Lung (tissue), 12 donors: ENCODE measurements around the gene STK33. TPM values are rescaled to one million over a fixed set of nuclear protein-coding genes. Genes with fewer than 3 reads are reported as not detected.

ENCODE experiments used
- ATAC-seq: fragments of 200-7000 bp; cut with Tn5 transposase; one replicate; pipeline ENCODE4 v1.9.1; 2020; ENCODE audit warnings: moderate number of reproducible peaks; ENCODE audit not compliant: insufficient read depth, low FRiP score
- DNase-seq, 3 donors: peaks; one replicate each; pipeline ENCODE4 v3.0.0-alpha.2; 2013 to 2017
- H3K27ac ChIP-seq, 2 donors: one replicate each; pipeline ENCODE4 v1.5.1; 2013; ENCODE audit warnings: mild to moderate bottlenecking in 2 of 2, moderate library complexity in 2 of 2, control low read depth in 1 of 2, inconsistent platforms in 1 of 2, low read depth in 1 of 2, low read length in 1 of 2
- H3K27me3 ChIP-seq, 3 donors: one replicate each; pipeline ENCODE4 v1.5.1; 2013; ENCODE audit warnings: low read length in 2 of 3; ENCODE audit not compliant: control insufficient read depth in 3 of 3, insufficient read depth in 3 of 3
- H3K36me3 ChIP-seq, 4 donors: one replicate each; pipeline ENCODE4 v1.5.1; 2013; ENCODE audit warnings: low read length in 4 of 4, mild to moderate bottlenecking in 1 of 4, moderate library complexity in 1 of 4; ENCODE audit not compliant: control insufficient read depth in 4 of 4, insufficient read depth in 4 of 4
- H3K4me1 ChIP-seq, 5 donors: one replicate each; pipeline ENCODE4 v1.5.1; 2013; ENCODE audit warnings: low read length in 5 of 5, mild to moderate bottlenecking in 2 of 5, moderate library complexity in 1 of 5; ENCODE audit not compliant: control insufficient read depth in 5 of 5, insufficient read depth in 5 of 5
- H3K4me3 ChIP-seq: one replicate; pipeline ENCODE4 v1.5.1; 2013; ENCODE audit warnings: mild to moderate bottlenecking, control low read depth, moderate library complexity
- H3K9ac ChIP-seq, 2 donors: one replicate each; pipeline ENCODE4 v1.5.1; 2013; ENCODE audit warnings: low read length in 2 of 2, control low read depth in 1 of 2; ENCODE audit not compliant: insufficient read depth in 1 of 2
- H3K9me3 ChIP-seq, 4 donors: one replicate each; pipeline ENCODE4 v1.5.1; 2013; ENCODE audit warnings: low read length in 3 of 4, mild to moderate bottlenecking in 1 of 4, moderate library complexity in 1 of 4; ENCODE audit not compliant: control insufficient read depth in 4 of 4, insufficient read depth in 3 of 4
- CTCF ChIP-seq: IDR thresholded peaks from 2 replicates; pipeline ENCODE4 v1.5.1; 2012; ENCODE audit warnings: mild to moderate bottlenecking; ENCODE audit errors: control extremely low read depth, extremely low read depth
- WGBS, 2 donors: extraction: QIAGEN DNeasy Blood & Tissue Kit; methylation state at CpG; one replicate each; pipeline ENCODE4 v1.1.7; 2013; 5-methylcytosine and 5-hydroxymethylcytosine counted together
- polyA plus RNA-seq, 2 donors: library from polyadenylated mRNA; stranded (reverse); fragments of 200-250 nt; gene quantifications; one replicate each; pipeline ENCODE4 v1.2.1, GENCODE V29; 2013
- total RNA-seq, 2 donors: library from RNA; depleted of rRNA in 1 of 2; stranded (reverse); fragments of >200 nt in 1 of 2; gene quantifications; one replicate each; pipeline ENCODE4 v1.2.1, GENCODE V29; 2014 to 2021
- donor health status: control.
- donor health status: control.
- donor health status: Bipolar disorder and iron deficiency.
- donor health status: healthy.
- donor health status: DM: yes; HTN: yes; CAD: no.

The STK33 gene
- total and polyA plus RNA-seq, 4 donors = 9.5 to 36.5 (median 20.4) TPM

- no peak overlapping the region for H3K9ac ChIP-seq
- no peak overlapping the region for H3K4me3 ChIP-seq
- H3K27me3 ChIP-seq = no peaks in the 10 kb centered on the region
- H3K27ac ChIP-seq = no peak overlapping the region
- ATAC-seq (no peak), DNase-seq (no peak)
- H3K9me3 ChIP-seq = no peaks in the 10 kb centered on the region
- WGBS, 2 donors = 18 to 26% methylated on average over 3 of the region's 3 CpGs
- no peaks in the 10 kb centered on the region for H3K36me3 ChIP-seq
- TF ChIP-seq CTCF = no peak
- no peaks in the 10 kb centered on the region for H3K4me1 ChIP-seq
Observed at GRCh38 chr11:8375460-8375859, 218.6 kb downstream of the STK33 start.

- DNase-seq (no peak), ATAC-seq (no peak)
- Histone ChIP-seq H3K9me3 (no peaks in the 10 kb centered on the region), H3K27me3 (no peaks in the 10 kb centered on the region), H3K27ac (no peak overlapping the region), H3K4me1 (no peaks in the 10 kb centered on the region), H3K36me3 (no peaks in the 10 kb centered on the region), H3K4me3 (no peak overlapping the region), H3K9ac (no peak overlapping the region)
- no peak for TF ChIP-seq CTCF
- WGBS, 2 donors = 87 to 89% methylated on average over 5 of the region's 5 CpGs
Observed at GRCh38 chr11:8374716-8375115, 219.3 kb downstream of the STK33 start.

GRCh38 chr11:8373519-8374432 is 220.3 kb downstream of the STK33 start:
- DNase-seq (no peak), ATAC-seq (no peak)
- 82 to 91% methylated on average over 10 of the region's 10 CpGs for WGBS, 2 donors

More at GRCh38 chr11:8373519-8374432, 220.3 kb downstream of the STK33 start:
- Histone ChIP-seq H3K36me3 (no peaks in the 10 kb centered on the region), H3K4me1 (no peaks in the 10 kb centered on the region), H3K27me3 (no peaks in the 10 kb centered on the region), H3K4me3 (no peak overlapping the region), H3K9ac (no peak overlapping the region), H3K9me3 (no peaks in the 10 kb centered on the region), H3K27ac (no peak overlapping the region)
- no peak for TF ChIP-seq CTCF
